NT2/D1 (cell line): ENCODE data around the gene DEFB115.

Source experiments
- SUZ12 ChIP-seq: IDR thresholded peaks from 2 replicates; pipeline ENCODE4 v1.6.1; 2011; ENCODE audit not compliant: insufficient read length, insufficient read depth; ENCODE audit errors: extremely low read depth
- YY1 ChIP-seq: IDR thresholded peaks from 2 replicates; pipeline ENCODE4 v1.6.1; 2011; ENCODE audit not compliant: insufficient read length, insufficient read depth
- ZNF274 ChIP-seq: IDR thresholded peaks from 2 replicates; pipeline ENCODE4 v1.6.1; 2011; ENCODE audit warnings: mild to moderate bottlenecking, low read depth, low read length

- TF ChIP-seq ZNF274 (no peak), YY1 (no peak), SUZ12 (no peak)
These were observed at the start of gene DEFB115 for GRCh38 chr20:31257364-31257763.
